MM.1S (cell line): ENCODE results near the gene TMEM9.

Source experiments
- DNase-seq: peaks from one replicate; pipeline ENCODE4 v3.0.0-alpha.2; 2015
- H2AFZ ChIP-seq: fragments of 300-600 bp; sonication (generic); 2 replicates; pipeline ENCODE4 v1.6.0; 2016; ENCODE audit warnings: antibody characterized with exemption, low read length
- H3F3A ChIP-seq: fragments of 300-600 bp; sonication (generic); 2 replicates; pipeline ENCODE4 v1.6.1; 2016; ENCODE audit warnings: mild to moderate bottlenecking, antibody characterized with exemption, low read length, moderate library complexity, mixed read lengths; ENCODE audit not compliant: insufficient read depth
- H3K27ac ChIP-seq: fragments of 300-600 bp; sonication (generic); 2 replicates; pipeline ENCODE4 v1.5.1; 2016; ENCODE audit warnings: mild to moderate bottlenecking, low read length
- H3K27me3 ChIP-seq: fragments of 300-600 bp; sonication (generic); replicated peaks from 2 replicates; pipeline ENCODE4 v1.6.0; 2016; ENCODE audit warnings: low read length; ENCODE audit not compliant: insufficient read depth
- H3K36me3 ChIP-seq: fragments of 300-600 bp; sonication (generic); replicated peaks from 2 replicates; pipeline ENCODE4 v1.6.1; 2016; ENCODE audit warnings: mild to moderate bottlenecking, low read length, mixed read lengths; ENCODE audit not compliant: insufficient read depth
- H3K4me1 ChIP-seq: fragments of 300-600 bp; sonication (generic); 2 replicates; pipeline ENCODE4 v1.6.1; 2016; ENCODE audit warnings: low read length, mixed read lengths
- H3K4me2 ChIP-seq: fragments of 300-600 bp; sonication (generic); 2 replicates; pipeline ENCODE4 v1.6.0; 2016; ENCODE audit warnings: low read depth, low read length
- H3K4me3 ChIP-seq: fragments of 300-600 bp; sonication (generic); 2 replicates; pipeline ENCODE4 v1.5.1; 2016; ENCODE audit warnings: low read length, mixed read lengths
- H3K79me2 ChIP-seq: fragments of 300-600 bp; sonication (generic); 2 replicates; pipeline ENCODE4 v1.6.1; 2016; ENCODE audit warnings: mixed run types, low read length, mixed read lengths
- H3K9ac ChIP-seq: fragments of 300-600 bp; sonication (generic); 2 replicates; pipeline ENCODE4 v1.6.1; 2016; ENCODE audit warnings: low read length, mixed read lengths
- H3K9me2 ChIP-seq: fragments of 300-600 bp; sonication (generic); replicated peaks from 2 replicates; pipeline ENCODE4 v1.6.1; 2016; ENCODE audit warnings: mild to moderate bottlenecking, low read length, mixed read lengths; ENCODE audit not compliant: insufficient read depth
- H3K9me3 ChIP-seq: fragments of 300-600 bp; sonication (generic); replicated peaks from 2 replicates; pipeline ENCODE4 v1.6.1; 2016; ENCODE audit warnings: mild to moderate bottlenecking, low read length, mixed read lengths; ENCODE audit not compliant: insufficient read depth
- H4K20me1 ChIP-seq: fragments of 300-600 bp; sonication (generic); 2 replicates; pipeline ENCODE4 v1.6.1; 2016; ENCODE audit warnings: mild to moderate bottlenecking, low read length, moderate library complexity, mixed read lengths; ENCODE audit not compliant: insufficient read depth
- EZH2 ChIP-seq: fragments of 300-600 bp; sonication (generic); optimal IDR thresholded peaks from 2 replicates; pipeline ENCODE3; 2017; ENCODE audit warnings: low read depth, mild to moderate bottlenecking, antibody characterized with exemption, low read length, mixed read lengths
- EZH2phosphoT487 ChIP-seq: fragments of 300-600 bp; sonication (generic); IDR thresholded peaks from 2 replicates; pipeline ENCODE4 v1.6.1; 2018; ENCODE audit warnings: antibody characterized with exemption, low read length
- TF ChIP-seq, protein P1 (sequence below): fragments of 300-600 bp; sonication (generic); IDR thresholded peaks from 2 replicates; pipeline ENCODE4 v1.5.1; 2016; ENCODE audit warnings: antibody characterized with exemption, low read length, mixed read lengths

TMEM9 gene

DNA sequence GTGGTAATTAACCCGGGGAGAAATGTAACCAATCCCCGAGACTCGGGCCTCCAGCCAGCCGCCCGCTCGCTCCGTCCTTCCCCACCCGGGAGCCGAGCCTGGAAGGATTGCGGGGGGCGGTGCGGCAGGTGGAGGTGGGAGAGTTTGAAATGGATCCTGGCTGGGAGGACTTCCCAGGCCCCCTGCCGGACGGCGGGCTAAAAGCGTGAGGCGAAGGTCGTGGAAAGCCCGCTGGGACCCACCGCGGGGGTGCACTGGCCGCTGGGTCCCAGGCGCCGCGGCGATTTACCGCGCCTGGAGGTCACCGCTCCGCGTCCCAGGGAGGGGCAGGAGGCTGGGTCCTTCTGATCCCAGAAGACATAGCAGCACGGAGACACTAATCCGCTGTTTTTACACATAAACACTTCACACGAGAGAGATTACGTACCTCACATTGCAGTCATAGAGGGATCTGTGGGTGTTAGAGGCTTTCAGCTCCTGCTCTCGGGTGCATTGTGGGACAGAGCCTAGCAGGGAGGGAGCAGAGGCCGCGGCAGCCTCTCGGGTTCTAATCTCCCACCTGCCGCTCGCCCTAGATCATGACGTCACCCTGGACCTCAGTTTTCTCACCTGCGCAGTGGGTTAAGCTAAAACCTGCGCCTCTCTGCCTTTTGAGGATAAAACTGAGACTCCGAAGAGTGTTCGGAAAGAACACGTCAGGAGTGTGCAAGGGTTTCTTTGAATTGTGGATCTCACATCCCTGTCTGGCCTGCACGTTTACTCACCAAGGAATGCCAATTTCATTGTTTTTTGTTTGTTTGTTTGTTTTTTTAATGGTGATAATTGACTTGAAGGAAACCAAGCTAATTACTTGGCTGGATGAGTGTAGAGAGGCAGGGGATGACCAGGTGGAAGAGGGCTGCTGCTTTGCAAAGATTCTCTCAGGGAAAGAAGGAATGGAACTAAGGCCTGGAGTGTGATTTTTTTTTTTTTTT, 17.1 kb upstream of the TMEM9 start:
- H3K9me2 ChIP-seq, result no peaks in the 10 kb centered on the region
- H3F3A ChIP-seq, result peaks cover 22% of the 10 kb centered on the region
- H3K4me3 ChIP-seq, result peak overlapping the region; percentile 77
- H3K9me3 ChIP-seq, result no peaks in the 10 kb centered on the region
- peak overlapping the region; percentile 94 for H3K27ac ChIP-seq
- H4K20me1 ChIP-seq, result no peaks in the 10 kb centered on the region
- peak overlapping the region; percentile 85 for H3K4me2 ChIP-seq
- H3K79me2 ChIP-seq, result no peaks in the 10 kb centered on the region
- H3K9ac ChIP-seq, result peak overlapping the region; percentile 87
- no peaks in the 10 kb centered on the region for H3K36me3 ChIP-seq
- peak overlapping the region; percentile 84 for H2AFZ ChIP-seq
- DNase-seq, result peak; percentile 80
- TF ChIP-seq EZH2 (no peak), EZH2phosphoT487 (no peak)
- TF ChIP-seq, protein P1, sequence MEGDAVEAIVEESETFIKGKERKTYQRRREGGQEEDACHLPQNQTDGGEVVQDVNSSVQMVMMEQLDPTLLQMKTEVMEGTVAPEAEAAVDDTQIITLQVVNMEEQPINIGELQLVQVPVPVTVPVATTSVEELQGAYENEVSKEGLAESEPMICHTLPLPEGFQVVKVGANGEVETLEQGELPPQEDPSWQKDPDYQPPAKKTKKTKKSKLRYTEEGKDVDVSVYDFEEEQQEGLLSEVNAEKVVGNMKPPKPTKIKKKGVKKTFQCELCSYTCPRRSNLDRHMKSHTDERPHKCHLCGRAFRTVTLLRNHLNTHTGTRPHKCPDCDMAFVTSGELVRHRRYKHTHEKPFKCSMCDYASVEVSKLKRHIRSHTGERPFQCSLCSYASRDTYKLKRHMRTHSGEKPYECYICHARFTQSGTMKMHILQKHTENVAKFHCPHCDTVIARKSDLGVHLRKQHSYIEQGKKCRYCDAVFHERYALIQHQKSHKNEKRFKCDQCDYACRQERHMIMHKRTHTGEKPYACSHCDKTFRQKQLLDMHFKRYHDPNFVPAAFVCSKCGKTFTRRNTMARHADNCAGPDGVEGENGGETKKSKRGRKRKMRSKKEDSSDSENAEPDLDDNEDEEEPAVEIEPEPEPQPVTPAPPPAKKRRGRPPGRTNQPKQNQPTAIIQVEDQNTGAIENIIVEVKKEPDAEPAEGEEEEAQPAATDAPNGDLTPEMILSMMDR, result peak; percentile 63
- H3K4me1 ChIP-seq, result peaks cover 15% of the 10 kb centered on the region
- H3K27me3 ChIP-seq, result no peaks in the 10 kb centered on the region

GRCh38 chr1:201170533-201171062, 16.3 kb upstream of the TMEM9 start:
- no peaks in the 10 kb centered on the region for H3K36me3 ChIP-seq
- no peaks in the 10 kb centered on the region for H3K9me2 ChIP-seq
- H2AFZ ChIP-seq, result peak overlapping the region; percentile 86
- no peaks in the 10 kb centered on the region for H3K9me3 ChIP-seq
- H3K4me1 ChIP-seq, result peaks cover 15% of the 10 kb centered on the region
- peak overlapping the region; percentile 87 for H3K9ac ChIP-seq
- no peaks in the 10 kb centered on the region for H3K27me3 ChIP-seq
- peaks cover 22% of the 10 kb centered on the region for H3F3A ChIP-seq
- no peaks in the 10 kb centered on the region for H3K79me2 ChIP-seq
- peak; percentile 99 for DNase-seq
- TF ChIP-seq EZH2phosphoT487 (no peak), EZH2 (no peak)
- TF ChIP-seq, protein P1, result no peak
- peak overlapping the region; percentile 85 for H3K4me2 ChIP-seq
- peak overlapping the region; percentile 94 for H3K27ac ChIP-seq
- peak overlapping the region; percentile 77 for H3K4me3 ChIP-seq
- no peaks in the 10 kb centered on the region for H4K20me1 ChIP-seq

DNA sequence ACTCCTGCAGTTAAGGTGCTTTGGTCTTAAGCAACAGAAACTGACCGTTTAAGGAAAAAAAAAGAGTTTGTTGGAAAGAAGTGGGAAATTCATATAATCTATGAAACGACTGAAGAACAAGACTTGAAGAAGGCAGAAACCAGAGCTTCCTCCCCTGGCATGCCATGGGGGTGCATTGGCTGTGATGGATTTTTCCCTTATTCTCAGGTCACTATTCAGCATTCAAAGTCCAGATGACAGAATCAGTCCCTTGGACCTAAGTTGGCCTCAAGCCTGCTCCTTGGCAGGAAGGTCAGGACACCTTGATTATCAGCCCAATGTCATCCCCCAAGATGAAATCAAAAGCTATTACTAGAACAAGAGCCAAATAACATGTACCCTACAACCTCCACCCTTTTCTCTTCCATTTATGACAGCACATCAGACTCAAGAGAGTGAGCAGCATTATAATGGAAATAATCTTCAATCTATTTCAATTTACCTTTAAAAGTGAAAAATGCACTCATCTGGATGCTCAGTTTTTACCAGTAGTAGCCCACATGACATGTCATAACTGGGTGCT, 15.8 kb upstream of the TMEM9 start:
- no peak for DNase-seq
- Histone ChIP-seq H3K4me2 (peak overlapping the region; percentile 85), H3K9me2 (no peaks in the 10 kb centered on the region), H4K20me1 (no peaks in the 10 kb centered on the region), H3K4me1 (peaks cover 15% of the 10 kb centered on the region), H3K4me3 (peak overlapping the region; percentile 47), H3K9ac (peak overlapping the region; percentile 19; the same call in 1 of the 2 replicates), H3K36me3 (no peaks in the 10 kb centered on the region), H3K79me2 (no peaks in the 10 kb centered on the region), H2AFZ (peak overlapping the region; percentile 86), H3F3A (peaks cover 22% of the 10 kb centered on the region), H3K27ac (peak overlapping the region; percentile 45; the same call in 1 of the 2 replicates), H3K27me3 (no peaks in the 10 kb centered on the region), H3K9me3 (no peaks in the 10 kb centered on the region)
- TF ChIP-seq, protein P1, result no peak
- TF ChIP-seq EZH2phosphoT487, result no peak
- no peak for TF ChIP-seq EZH2
